ENCODE data around the gene RASA1.

- TF ChIP-seq POLR2A (IDR thresholded peaks at IDR 0.05): no peak
- TF ChIP-seq, protein P1, sequence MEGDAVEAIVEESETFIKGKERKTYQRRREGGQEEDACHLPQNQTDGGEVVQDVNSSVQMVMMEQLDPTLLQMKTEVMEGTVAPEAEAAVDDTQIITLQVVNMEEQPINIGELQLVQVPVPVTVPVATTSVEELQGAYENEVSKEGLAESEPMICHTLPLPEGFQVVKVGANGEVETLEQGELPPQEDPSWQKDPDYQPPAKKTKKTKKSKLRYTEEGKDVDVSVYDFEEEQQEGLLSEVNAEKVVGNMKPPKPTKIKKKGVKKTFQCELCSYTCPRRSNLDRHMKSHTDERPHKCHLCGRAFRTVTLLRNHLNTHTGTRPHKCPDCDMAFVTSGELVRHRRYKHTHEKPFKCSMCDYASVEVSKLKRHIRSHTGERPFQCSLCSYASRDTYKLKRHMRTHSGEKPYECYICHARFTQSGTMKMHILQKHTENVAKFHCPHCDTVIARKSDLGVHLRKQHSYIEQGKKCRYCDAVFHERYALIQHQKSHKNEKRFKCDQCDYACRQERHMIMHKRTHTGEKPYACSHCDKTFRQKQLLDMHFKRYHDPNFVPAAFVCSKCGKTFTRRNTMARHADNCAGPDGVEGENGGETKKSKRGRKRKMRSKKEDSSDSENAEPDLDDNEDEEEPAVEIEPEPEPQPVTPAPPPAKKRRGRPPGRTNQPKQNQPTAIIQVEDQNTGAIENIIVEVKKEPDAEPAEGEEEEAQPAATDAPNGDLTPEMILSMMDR (IDR thresholded peaks at IDR 0.05 in 4 of 5, conservative IDR thresholded peaks at IDR 0.05 in 1 of 5): no peak
These were observed 45.5 kb downstream of the RASA1 start for GRCh38 chr5:87313216-87313615.

Measured in gastrocnemius medialis (tissue), 4 donors.